Measurements from ENCODE around the gene RXFP4.
A peak's percentile ranks its signal among the peaks of the same experiment; 100 is the strongest.

RXFP4 gene

GRCh38 chr1:155933591-155934096 is 7.8 kb upstream of the RXFP4 start:
- no peak for DNase-seq (ENCODE audit: low read depth in 1 of 2, low spot score in 1 of 2)
- in situ Hi-C loops (cut with HindIII; ENCODE audit: low pct_unique_long_range_greater_than_20kb, low sequenced_read_pairs): no loop called here

GRCh38 chr1:155934097-155934935 is 7.1 kb upstream of the RXFP4 start, which contains the start of gene KHDC4:
KHDC4 (minus strand) TSS chr1:155934413; CDS start chr1:155934373, 40 bp downstream.
- in situ Hi-C loops (cut with HindIII; ENCODE audit: low pct_unique_long_range_greater_than_20kb, low sequenced_read_pairs): no loop called here
- peak; percentile 90 to 100 for DNase-seq (ENCODE audit: low read depth in 1 of 2, low spot score in 1 of 2)
- TF ChIP-seq JUND (IDR thresholded peaks at IDR 0.05; ENCODE audit: low read depth): no peak

More at GRCh38 chr1:155933591-155934096, 7.8 kb upstream of the RXFP4 start:
- TF ChIP-seq JUND (IDR thresholded peaks at IDR 0.05; ENCODE audit: low read depth): no peak

GRCh38 chr1:155934936-155935590 is 6.4 kb upstream of the RXFP4 start:
- TF ChIP-seq JUND (IDR thresholded peaks at IDR 0.05; ENCODE audit: low read depth): no peak
- in situ Hi-C loops (cut with HindIII; ENCODE audit: low pct_unique_long_range_greater_than_20kb, low sequenced_read_pairs): no loop called here
- peak in 1 of 2 experiments; percentile 27 for DNase-seq (ENCODE audit: low read depth in 1 of 2, low spot score in 1 of 2)

- in situ Hi-C loops (cut with HindIII; ENCODE audit: low pct_unique_long_range_greater_than_20kb, low sequenced_read_pairs): no loop called here
- no peak for TF ChIP-seq JUND (IDR thresholded peaks at IDR 0.05; ENCODE audit: low read depth)
- peak in 1 of 2 experiments; percentile 89 for DNase-seq (ENCODE audit: low read depth in 1 of 2, low spot score in 1 of 2)
Observed at GRCh38 chr1:155938220-155938627, 3.2 kb upstream of the RXFP4 start.

GRCh38 chr1:155940482-155940992 is 901 bp upstream of the RXFP4 start:
- TF ChIP-seq JUND (IDR thresholded peaks at IDR 0.05; ENCODE audit: low read depth): no peak
- DNase-seq (ENCODE audit: low read depth in 1 of 2, low spot score in 1 of 2): peak in 1 of 2 experiments; percentile 84
- in situ Hi-C loops (cut with HindIII; ENCODE audit: low pct_unique_long_range_greater_than_20kb, low sequenced_read_pairs): no loop called here

GRCh38 chr1:155941845-155942531 is 550 bp downstream of the RXFP4 start:
- TF ChIP-seq JUND (IDR thresholded peaks at IDR 0.05; ENCODE audit: low read depth): no peak
- no peak for DNase-seq (ENCODE audit: low read depth in 1 of 2, low spot score in 1 of 2)
- in situ Hi-C loops (cut with HindIII; ENCODE audit: low pct_unique_long_range_greater_than_20kb, low sequenced_read_pairs): no loop called here

DNA sequence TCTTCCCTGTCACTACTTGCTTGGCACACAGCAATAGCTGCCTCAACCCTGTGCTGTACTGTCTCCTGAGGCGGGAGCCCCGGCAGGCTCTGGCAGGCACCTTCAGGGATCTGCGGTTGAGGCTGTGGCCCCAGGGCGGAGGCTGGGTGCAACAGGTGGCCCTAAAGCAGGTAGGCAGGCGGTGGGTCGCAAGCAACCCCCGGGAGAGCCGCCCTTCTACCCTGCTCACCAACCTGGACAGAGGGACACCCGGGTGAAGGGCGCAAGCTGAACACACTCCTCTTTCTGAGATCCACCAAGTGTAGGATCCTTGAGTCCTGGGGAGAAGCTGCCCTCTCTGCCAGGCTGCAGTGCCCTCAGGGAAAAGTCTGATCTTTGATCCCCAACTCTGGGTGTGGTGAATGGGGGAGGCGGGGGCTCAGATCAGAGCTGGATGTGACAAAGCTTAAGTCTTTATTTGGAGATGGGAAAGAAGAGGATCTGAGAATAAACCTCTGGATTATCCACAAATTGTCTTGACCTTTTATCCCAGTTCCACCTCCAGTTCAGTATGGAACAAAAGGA is 1.2 kb downstream of the RXFP4 start:
- in situ Hi-C loops (cut with HindIII; ENCODE audit: low pct_unique_long_range_greater_than_20kb, low sequenced_read_pairs): no loop called here
- TF ChIP-seq JUND (IDR thresholded peaks at IDR 0.05; ENCODE audit: low read depth): no peak
- no peak for DNase-seq (ENCODE audit: low read depth in 1 of 2, low spot score in 1 of 2)

DNA sequence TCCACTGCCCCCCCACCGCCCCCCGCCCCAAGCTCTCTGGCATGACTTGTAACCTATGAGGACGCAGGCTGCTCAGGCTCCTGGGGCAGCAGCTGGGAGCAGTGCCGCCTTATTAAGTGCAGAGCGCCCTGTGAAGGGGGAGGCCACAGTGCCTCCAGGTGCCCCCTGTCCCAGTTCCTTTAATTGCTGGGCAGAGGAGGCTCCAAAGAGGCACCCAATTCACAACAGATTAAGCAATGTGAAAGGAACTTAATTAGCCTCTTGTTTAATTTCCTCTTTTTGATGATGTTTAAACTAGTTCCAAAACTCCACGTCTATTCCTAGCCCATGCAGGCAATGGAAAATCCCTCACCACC is 3.0 kb downstream of the RXFP4 start:
- no peak for DNase-seq (ENCODE audit: low read depth in 1 of 2, low spot score in 1 of 2)
- in situ Hi-C loops (cut with HindIII; ENCODE audit: low pct_unique_long_range_greater_than_20kb, low sequenced_read_pairs): no loop called here
- no peak for TF ChIP-seq JUND (IDR thresholded peaks at IDR 0.05; ENCODE audit: low read depth)

- no peak for TF ChIP-seq JUND (IDR thresholded peaks at IDR 0.05; ENCODE audit: low read depth)
- DNase-seq (ENCODE audit: low read depth in 1 of 2, low spot score in 1 of 2): no peak
- in situ Hi-C loops (cut with HindIII; ENCODE audit: low pct_unique_long_range_greater_than_20kb, low sequenced_read_pairs): no loop called here
Observed at GRCh38 chr1:155946633-155947219, 5.3 kb downstream of the RXFP4 start.

DNA sequence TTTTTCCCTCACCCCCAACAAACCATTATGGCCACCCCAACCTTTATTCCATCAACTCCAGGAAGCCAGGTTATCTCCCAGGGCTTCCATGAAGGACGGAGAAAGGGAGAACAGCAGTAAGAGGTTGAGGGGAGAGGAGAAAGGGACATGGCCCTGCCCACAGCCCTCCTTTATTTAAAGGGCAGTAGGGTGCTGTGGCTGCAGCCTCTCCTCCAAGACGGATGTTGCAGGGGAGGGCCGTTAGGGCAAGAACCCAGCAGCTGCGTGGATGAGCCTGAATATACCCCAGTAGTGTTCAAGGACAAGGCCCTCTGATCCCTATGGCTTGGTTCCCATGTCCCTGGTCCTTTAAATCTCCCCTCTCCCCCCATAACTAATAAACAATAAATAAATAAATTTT is 5.9 kb downstream of the RXFP4 start:
- TF ChIP-seq JUND (IDR thresholded peaks at IDR 0.05; ENCODE audit: low read depth): no peak
- in situ Hi-C loops (cut with HindIII; ENCODE audit: low pct_unique_long_range_greater_than_20kb, low sequenced_read_pairs): no loop called here
- DNase-seq (ENCODE audit: low read depth in 1 of 2, low spot score in 1 of 2): no peak

DNA sequence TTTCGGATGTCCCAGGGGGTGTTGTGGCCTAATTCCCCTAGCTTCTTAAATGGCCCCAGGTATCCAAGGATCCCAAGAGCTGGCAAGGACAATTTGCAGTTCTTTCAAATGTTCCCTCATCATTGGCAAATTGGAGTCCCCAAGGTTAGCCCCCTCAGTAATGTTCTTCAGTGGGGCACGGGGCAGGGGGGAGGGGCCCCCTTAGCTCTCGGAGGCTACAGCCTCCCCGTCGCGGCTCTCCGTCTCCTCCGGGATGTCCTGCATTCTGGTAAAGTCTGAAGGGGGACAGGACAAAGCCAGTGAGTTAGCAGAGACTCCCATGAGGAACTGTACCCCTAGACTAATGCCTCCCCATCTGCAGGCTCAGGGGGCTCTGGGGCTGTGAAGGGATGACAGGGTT is 6.3 kb downstream of the RXFP4 start:
- no peak for TF ChIP-seq JUND (IDR thresholded peaks at IDR 0.05; ENCODE audit: low read depth)
- in situ Hi-C loops (cut with HindIII; ENCODE audit: low pct_unique_long_range_greater_than_20kb, low sequenced_read_pairs): no loop called here
- DNase-seq (ENCODE audit: low read depth in 1 of 2, low spot score in 1 of 2): no peak

- TF ChIP-seq JUND (IDR thresholded peaks at IDR 0.05; ENCODE audit: low read depth): no peak
- DNase-seq (ENCODE audit: low read depth in 1 of 2, low spot score in 1 of 2): no peak
- in situ Hi-C loops (cut with HindIII; ENCODE audit: low pct_unique_long_range_greater_than_20kb, low sequenced_read_pairs): no loop called here
Observed at GRCh38 chr1:155950829-155951228, 9.4 kb downstream of the RXFP4 start.
